Urinary bladder (tissue), 4 donors: ENCODE data around the gene E4F1. TPM values are rescaled to one million over a fixed set of nuclear protein-coding genes. Genes with fewer than 3 reads are reported as not detected.
"Not testable (repeated sequence)": the region's sequence is repeated elsewhere in the genome, so short reads cannot be mapped to it uniquely, and the experiment has no call there.

Experiments
- DNase-seq: peaks from one replicate; pipeline ENCODE4 v3.0.0-alpha.2; 2015; ENCODE audit errors: extremely low spot score
- H3K27ac ChIP-seq: one replicate; pipeline ENCODE4 v1.5.1; 2013; ENCODE audit warnings: low read depth, mild to moderate bottlenecking, moderate library complexity
- H3K36me3 ChIP-seq: one replicate; pipeline ENCODE4 v1.6.1; 2013; ENCODE audit warnings: mild to moderate bottlenecking, moderate library complexity; ENCODE audit not compliant: insufficient read depth
- H3K4me1 ChIP-seq: one replicate; pipeline ENCODE4 v1.6.1; 2013; ENCODE audit warnings: mild to moderate bottlenecking, moderate library complexity; ENCODE audit not compliant: insufficient read depth
- H3K4me3 ChIP-seq: one replicate; pipeline ENCODE4 v1.5.1; 2013; ENCODE audit warnings: low read depth, low read length
- WGBS: extraction: QIAGEN DNeasy Blood & Tissue Kit; methylation state at CpG from one replicate; pipeline ENCODE4 v1.1.7; 2013; 5-methylcytosine and 5-hydroxymethylcytosine counted together
- polyA plus RNA-seq: library from polyadenylated mRNA; stranded (reverse); fragments of 200-250 nt; gene quantifications from one replicate; pipeline ENCODE4 v1.2.3, GENCODE V29; 2013
- total RNA-seq: library from RNA; depleted of rRNA; stranded (reverse); fragments of >200 nt; gene quantifications from one replicate; pipeline ENCODE4 v1.2.3, GENCODE V29; 2014
- donor health status: healthy with polysubstance abuse.
- donor health status: healthy.

E4F1 gene
- total and polyA plus RNA-seq, 2 donors = 14.0 to 27.5 TPM

GRCh38 chr16:2263026-2263425, 39.6 kb downstream of the E4F1 start:
- DNase-seq, H3K4me3 ChIP-seq, H3K27ac ChIP-seq, H3K36me3 ChIP-seq, H3K4me1 ChIP-seq: not testable (repeated sequence)
- WGBS = 84% methylated on average over 14 of the region's 14 CpGs

DNA sequence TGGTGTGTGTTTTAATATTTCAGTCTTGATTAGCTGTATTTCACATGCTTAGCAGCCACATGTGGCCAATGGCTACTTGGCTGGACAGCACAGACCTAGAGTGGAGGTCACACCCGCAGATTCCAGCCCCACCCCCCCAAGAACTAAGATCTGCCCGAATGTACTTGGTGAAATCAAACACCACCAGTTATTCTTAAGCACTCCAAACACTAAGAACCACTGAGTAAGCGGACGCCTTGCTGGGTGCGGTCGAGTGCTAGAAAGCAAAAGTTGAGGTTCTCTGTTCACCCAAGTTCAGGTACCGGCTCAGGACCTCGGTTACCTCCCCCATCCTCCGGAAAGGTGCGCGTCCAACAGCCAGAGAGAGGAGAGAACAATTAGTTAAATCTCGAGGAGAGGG, 43.5 kb downstream of the E4F1 start:
- 5% methylated on average over 10 of the region's 12 CpGs for WGBS
- H3K36me3 ChIP-seq, DNase-seq, H3K27ac ChIP-seq, H3K4me3 ChIP-seq, H3K4me1 ChIP-seq: not testable (repeated sequence)

DNA sequence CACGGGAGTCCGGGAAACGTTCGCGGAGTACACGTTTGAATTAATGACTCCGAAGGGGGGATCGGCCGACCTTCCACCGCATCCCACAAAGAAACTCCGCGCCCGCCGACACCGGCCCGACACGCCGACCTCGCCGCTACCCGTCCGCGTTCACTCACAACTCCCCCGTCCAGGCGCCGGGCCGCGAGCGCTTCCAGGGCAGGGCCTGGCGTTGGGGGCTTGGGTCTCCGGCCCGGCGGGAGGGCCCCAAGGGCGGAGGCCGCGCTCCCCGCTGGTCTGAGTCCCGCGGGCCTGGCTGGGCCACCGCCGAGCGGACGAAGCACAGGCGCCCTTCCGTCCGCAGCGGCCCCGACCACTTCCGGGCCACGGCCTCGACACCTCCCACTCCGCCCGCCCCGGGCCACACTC, 44.1 kb downstream of the E4F1 start:
- not testable (repeated sequence) for DNase-seq, H3K4me1 ChIP-seq, H3K36me3 ChIP-seq
- peak overlapping the region; percentile 85 for H3K27ac ChIP-seq
- peak overlapping the region; percentile 82 for H3K4me3 ChIP-seq
- 1% methylated on average over 54 of the region's 54 CpGs for WGBS

DNA sequence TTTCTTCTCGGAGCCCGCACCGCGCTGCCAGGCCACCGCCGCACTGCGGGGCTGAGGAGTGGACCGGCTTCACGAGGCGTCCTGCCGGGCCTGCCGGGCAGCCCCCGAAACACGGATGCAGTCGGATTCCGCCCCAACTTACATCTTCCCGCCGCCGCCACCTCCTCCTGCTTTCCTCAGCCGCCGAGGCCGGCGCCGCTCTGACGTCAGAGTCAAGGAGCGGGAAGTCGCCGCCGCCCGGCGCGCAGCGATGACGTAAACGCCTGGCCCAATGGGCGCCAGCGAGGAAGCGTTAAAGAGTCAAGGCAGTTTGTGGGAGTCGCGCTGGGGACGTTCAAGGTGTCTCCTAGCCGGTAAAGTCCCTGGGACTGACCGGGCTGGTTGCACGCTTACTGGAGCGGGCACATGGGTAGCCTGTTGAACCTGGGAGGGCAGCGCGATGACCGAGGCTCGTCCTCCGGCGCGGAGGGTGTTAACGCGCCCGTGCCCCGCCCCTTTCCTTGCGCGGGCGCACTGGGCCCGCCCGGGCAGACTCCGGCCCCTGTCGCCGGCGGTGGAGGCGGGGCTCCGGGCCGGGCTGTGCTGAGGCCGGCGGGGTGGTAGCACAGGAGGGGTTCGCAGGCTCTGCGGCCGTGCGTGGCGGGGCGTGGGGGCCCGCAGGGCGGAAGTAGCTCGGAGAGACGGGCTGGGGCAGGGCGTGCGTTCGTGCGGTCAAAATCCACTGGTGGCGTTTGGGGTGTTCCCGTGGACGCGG, 44.7 kb downstream of the E4F1 start, which contains the start of gene RNPS1:
Gene RNPS1 (minus strand): TSS at position 214 of the 754 bp plus-strand sequence. CDS start 3,483 bp downstream, outside the sequence.
- Histone ChIP-seq H3K4me3 (peak within 1 kb of the TSS; percentile 82), H3K27ac (peak within 1 kb of the TSS; percentile 99), H3K36me3 (peaks cover 3% of the 10 kb centered on the region), H3K4me1 (peaks cover 4% of the 10 kb centered on the region)
- 1% methylated on average over 88 of the region's 88 CpGs for WGBS
- peak; percentile 89 for DNase-seq

- Histone ChIP-seq H3K4me1 (peaks cover 4% of the 10 kb centered on the region), H3K36me3 (no peaks in the 10 kb centered on the region), H3K4me3 (no peak overlapping the region), H3K27ac (no peak overlapping the region)
- no peak for DNase-seq
- WGBS = 89% methylated on average over 9 of the region's 9 CpGs
Measured at GRCh38 chr16:2270070-2270462, 46.7 kb downstream of the E4F1 start.

GRCh38 chr16:2270588-2271470, 47.4 kb downstream of the E4F1 start:
- peaks cover 4% of the 10 kb centered on the region for H3K4me1 ChIP-seq
- WGBS = 85% methylated on average over 15 of the region's 15 CpGs
- no peak overlapping the region for H3K27ac ChIP-seq
- no peak overlapping the region for H3K4me3 ChIP-seq
- H3K36me3 ChIP-seq = no peaks in the 10 kb centered on the region
- DNase-seq = no peak

DNA sequence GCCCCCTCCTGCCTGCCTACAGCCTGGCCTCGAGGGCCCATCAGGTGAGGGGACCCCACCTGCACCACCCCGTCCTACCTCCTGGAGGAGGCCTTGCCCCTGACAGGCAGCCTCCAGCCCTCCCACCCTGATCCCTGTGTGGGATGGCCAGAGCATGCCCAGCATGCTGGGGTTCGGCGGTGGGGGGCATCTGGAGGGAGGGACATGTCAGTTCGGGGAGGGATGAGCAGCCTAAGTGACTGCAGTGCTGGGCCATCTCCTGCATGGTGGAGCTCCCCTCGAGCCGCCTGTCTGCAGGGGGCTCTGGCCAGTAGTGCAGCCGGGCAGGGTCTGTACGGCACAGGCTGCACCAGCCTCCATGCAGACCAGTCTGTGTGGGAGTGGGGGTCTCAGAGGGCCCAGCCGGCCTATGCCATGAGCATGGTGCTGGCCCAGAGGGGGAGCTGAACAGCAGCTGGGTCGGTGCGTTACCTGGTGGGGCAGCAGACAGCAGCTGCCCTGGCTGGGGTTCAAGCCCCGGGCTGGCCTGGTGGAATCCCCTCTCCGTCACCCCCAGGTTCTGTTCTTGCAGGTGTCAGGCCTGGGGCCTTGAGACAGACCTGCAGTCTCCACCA, 48.6 kb downstream of the E4F1 start:
- WGBS = 88% methylated on average over 14 of the region's 14 CpGs
- Histone ChIP-seq H3K27ac (no peak overlapping the region), H3K36me3 (no peaks in the 10 kb centered on the region), H3K4me3 (no peak overlapping the region), H3K4me1 (peaks cover 4% of the 10 kb centered on the region)
- DNase-seq = no peak

DNA sequence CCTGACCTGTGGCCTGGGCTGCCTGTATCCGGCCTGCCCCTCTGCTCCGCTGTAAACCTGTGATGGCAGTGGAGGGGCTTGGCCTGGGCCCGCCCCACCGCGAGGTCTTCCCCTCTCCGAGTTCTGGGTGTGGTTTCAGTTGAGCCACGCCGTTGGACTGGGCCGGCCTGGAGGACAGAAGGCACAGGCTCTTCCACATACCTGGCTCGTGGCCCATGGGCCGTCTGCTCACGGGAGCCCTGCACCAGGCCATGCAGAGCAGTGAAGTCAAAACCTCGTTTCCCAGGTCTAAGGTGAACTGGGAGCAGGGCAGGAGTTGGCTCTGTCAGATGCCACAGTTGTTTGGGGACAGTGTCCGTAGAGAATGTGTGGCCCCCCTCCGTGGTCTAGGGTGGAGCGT, 50.1 kb downstream of the E4F1 start:
- no peak for DNase-seq
- peaks cover 4% of the 10 kb centered on the region for H3K4me1 ChIP-seq
- H3K27ac ChIP-seq = no peak overlapping the region
- H3K4me3 ChIP-seq = no peak overlapping the region
- H3K36me3 ChIP-seq = no peaks in the 10 kb centered on the region
- 81% methylated on average over 16 of the region's 16 CpGs for WGBS

- H3K36me3 ChIP-seq = no peaks in the 10 kb centered on the region
- no peak overlapping the region for H3K4me3 ChIP-seq
- H3K27ac ChIP-seq = no peak overlapping the region
- DNase-seq = no peak
- H3K4me1 ChIP-seq = peaks cover 4% of the 10 kb centered on the region
- WGBS = 82% methylated on average over 10 of the region's 10 CpGs
Measured at GRCh38 chr16:2273931-2274330, 50.5 kb downstream of the E4F1 start.

DNA sequence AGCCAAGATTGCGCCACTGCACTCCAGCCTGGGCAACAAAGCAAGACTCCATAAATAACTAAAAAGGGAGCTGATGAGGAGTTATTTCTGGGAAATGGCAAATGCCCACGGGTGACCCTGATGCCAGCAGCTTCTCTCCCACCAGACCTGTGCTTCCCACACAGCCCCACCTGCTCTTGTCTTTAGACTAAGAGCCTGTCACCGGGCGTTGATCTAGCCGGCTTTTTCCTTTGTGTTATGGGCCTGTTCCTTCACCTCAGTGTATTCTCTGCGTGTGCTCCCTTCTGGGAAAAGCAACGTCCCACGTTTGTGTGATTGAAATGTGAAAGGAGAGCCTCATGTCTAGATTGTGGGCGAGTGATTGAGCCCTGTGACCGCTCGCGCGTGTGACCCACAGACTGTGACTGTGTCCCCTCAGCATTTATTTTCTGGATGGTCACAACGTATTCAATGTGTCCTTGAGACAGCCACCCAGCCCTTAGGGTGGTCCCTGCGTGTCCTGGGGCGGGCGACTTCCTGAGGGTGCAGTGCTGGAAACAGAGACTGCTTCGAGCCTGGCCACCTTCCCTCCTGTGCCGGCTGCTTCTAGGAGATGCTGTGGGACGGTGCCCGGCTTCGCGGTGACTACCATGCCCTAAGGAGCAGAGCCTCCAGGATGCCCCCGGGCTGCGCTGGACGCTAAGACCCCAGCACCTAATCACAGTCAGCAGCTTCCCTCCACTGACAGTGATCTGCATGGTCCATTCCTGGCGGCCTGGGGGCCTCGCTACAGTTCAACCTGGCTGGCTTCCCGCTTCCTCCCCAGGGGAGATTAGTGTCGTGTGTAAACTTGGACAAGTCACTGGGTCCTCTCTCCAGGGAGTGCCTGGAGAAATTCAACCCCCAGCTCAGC, 52.3 kb downstream of the E4F1 start:
- no peak overlapping the region for H3K4me3 ChIP-seq
- no peaks in the 10 kb centered on the region for H3K4me1 ChIP-seq
- H3K36me3 ChIP-seq = no peaks in the 10 kb centered on the region
- no peak overlapping the region for H3K27ac ChIP-seq
- DNase-seq = no peak
- 72% methylated on average over 30 of the region's 30 CpGs for whole genome bisulfite sequencing

GRCh38 chr16:2276368-2277195, 53.2 kb downstream of the E4F1 start:
- 67% methylated on average over 26 of the region's 26 CpGs for WGBS
- H3K27ac ChIP-seq = no peak overlapping the region
- no peaks in the 10 kb centered on the region for H3K4me1 ChIP-seq
- DNase-seq = no peak
- H3K36me3 ChIP-seq = no peaks in the 10 kb centered on the region
- H3K4me3 ChIP-seq = no peak overlapping the region

GRCh38 chr16:2277466-2278271, 54.3 kb downstream of the E4F1 start:
- no peak for DNase-seq
- Histone ChIP-seq H3K27ac (no peak overlapping the region), H3K36me3 (no peaks in the 10 kb centered on the region), H3K4me3 (no peak overlapping the region), H3K4me1 (no peaks in the 10 kb centered on the region)
- WGBS = 88% methylated on average over 25 of the region's 25 CpGs
